HG03558 (cell line): ENCODE measurements around the gene RANBP3L.

Experiments
- ATAC-seq: cut with Tn5 transposase; IDR thresholded peaks from one replicate; pipeline ENCODE4 v1.9.1; 2021; ENCODE audit warnings: moderate number of reproducible peaks; ENCODE audit not compliant: unreplicated experiment; ENCODE audit errors: extremely low read depth

The RANBP3L gene

DNA sequence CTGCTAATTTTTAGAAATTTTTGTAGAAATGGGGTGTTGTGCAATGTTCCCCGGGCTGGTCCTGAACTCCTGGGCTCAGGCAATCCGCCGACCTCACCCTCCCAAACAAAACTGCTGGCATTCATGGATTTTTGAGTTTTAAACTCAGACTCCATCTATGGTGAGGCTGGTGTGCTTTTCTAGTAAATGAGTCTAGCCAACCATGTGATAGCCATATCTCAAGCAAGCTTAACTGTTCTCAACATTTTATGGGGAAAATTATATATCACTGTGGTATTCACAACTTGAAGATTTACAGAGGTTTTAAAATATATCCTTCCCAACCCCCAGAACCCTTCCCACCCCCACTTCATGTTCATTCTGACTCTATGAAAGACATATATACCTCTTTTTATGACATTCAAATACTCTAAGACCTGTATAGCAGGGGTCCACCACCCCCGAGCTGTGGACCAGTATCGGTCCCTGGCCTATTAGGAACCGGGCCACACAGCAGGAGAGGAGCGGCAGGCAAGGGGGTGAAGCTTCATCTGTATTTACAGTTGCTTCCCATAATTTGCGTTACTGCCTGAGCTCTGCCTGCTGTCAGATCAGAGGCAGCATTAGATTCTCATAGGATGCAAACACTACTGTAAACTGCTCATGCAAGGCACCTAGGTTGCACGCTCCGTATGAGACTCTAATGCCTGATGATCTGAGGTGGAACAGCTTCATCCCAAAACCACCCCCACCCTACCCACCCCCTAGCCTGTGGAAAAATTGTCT is 55.5 kb downstream of the RANBP3L start:
- ATAC-seq = no peak

DNA sequence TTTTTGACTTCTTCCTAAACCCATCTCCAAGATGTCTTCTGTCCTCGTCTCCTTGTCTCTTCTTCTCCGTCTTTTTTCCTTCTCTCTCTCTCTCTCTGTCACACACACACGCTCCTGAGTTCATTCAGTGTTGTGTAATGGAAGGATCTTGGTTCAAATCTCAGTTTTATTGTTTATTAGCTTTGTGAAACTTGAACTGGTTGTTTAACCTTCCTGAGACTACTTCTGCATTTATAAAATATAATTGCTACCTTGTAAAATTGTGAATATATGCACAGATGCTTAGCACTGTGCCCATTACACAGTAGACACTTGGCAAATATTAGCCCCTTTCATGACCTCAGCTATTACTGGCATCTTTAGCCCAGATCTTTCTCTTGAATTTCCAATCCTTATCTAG is 57.6 kb downstream of the RANBP3L start:
- ATAC-seq = no peak

DNA sequence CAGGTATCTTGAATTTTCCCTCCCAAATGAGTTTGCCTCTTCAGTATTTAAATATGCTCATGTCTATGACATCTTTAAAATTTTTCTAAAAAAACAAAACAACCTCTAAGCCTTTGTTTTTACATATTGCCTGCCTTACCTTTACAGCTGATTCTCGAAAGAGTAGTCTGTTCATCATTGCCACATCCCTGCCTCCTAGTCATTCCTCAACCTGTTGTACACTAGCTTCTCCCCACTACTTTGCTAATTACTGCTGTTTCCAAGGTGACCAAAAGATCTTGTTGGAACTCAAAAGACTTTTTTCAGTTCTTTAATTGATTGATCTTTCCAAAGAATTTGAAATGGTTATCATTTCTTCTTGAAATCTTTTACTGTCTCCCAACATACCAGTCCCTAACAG is 58.0 kb downstream of the RANBP3L start:
- no peak for ATAC-seq

DNA sequence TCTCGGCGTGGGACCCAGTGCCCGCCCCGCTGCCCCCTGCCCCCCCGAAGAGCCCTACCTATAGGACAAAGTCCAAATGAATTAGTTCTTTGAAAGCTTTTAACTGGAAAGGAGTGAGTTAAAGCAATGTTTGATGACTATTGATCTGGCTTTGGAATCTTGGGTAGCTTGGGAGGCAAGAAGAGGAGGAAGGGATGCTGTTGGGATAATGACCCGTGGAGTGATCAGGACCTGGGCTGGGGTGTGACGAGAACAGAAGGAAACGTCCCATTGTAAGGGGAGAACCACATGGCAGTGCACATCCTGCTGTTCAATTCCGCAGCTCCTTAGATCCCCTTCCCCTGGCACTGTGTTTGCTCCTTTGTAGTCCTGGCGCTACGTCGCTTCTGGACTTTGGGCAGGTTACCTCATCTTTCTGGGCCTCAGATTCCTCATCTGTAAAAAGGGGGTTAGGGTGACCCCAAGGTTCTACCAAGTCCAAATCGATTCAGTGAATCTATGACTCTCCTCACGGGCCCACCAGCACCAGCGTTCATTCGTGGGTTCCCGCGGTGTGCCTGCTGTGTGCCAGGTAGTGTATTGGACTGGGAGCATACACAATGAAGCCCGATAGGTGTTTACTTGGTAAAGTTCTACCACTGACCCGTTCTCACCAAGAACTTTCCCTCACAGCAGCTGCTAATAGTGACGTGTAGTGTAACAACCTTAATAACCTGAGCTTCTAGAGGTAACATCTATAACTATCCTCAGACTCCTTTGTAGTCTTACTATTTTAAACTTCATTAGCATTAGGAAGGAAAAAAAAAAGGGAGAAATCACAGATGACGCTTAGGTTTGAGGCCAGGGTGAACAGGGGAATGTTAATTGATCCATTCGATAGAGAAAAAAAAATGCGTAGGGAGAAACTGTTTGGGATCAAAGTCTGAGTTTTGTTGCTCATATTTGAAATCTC is 58.9 kb downstream of the RANBP3L start:
- ATAC-seq = no peak

DNA sequence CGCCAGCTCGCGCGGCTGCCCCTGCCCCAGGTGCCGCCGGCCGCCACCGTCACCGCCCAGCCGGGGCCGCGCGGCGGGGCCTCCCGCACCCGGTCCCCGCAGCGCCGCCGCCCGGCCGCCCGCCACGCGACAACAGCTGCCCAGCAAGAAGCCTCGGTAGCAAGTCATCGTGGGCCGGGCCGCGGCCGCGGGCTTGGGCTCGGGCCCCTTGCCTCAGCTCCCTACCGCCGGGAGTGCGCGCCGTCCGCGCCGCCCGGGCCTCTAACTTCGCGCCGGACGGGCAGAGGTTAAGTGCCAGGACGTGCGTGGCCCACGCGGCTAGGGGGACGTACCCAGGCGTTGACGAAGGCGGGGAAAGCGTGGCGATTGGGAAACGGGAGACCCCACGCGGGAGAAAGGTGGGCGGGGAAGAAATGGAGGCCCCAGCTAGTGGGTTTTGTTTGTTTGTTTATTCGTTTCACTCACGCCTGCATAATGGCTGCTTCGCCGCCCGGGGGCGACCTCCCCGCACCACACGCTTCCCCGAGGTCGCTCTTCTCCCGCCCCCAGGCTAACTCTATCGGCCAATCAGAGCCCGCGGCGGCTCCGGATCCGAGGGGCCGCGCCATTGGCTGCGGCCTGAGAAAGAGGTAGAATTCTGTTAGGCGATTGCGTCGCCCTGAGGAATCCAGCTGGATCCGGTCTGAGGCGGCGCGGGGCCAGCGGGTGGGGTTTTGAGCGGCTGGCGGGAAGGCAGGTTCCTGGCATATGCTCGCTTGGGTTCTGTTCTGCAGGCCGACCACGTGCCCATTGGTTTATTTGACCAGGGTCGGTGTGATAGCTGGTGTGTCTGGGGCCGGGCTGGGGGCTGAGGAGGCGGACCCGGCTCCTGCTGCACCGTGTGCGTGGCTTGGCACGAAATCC is 59.8 kb downstream of the RANBP3L start, which contains the start of gene NADK2:
NADK2 (minus strand) TSS at position 295 of the 903 bp plus-strand sequence; CDS start at position 168, 127 bp downstream.
- peak; percentile 77 for ATAC-seq

DNA sequence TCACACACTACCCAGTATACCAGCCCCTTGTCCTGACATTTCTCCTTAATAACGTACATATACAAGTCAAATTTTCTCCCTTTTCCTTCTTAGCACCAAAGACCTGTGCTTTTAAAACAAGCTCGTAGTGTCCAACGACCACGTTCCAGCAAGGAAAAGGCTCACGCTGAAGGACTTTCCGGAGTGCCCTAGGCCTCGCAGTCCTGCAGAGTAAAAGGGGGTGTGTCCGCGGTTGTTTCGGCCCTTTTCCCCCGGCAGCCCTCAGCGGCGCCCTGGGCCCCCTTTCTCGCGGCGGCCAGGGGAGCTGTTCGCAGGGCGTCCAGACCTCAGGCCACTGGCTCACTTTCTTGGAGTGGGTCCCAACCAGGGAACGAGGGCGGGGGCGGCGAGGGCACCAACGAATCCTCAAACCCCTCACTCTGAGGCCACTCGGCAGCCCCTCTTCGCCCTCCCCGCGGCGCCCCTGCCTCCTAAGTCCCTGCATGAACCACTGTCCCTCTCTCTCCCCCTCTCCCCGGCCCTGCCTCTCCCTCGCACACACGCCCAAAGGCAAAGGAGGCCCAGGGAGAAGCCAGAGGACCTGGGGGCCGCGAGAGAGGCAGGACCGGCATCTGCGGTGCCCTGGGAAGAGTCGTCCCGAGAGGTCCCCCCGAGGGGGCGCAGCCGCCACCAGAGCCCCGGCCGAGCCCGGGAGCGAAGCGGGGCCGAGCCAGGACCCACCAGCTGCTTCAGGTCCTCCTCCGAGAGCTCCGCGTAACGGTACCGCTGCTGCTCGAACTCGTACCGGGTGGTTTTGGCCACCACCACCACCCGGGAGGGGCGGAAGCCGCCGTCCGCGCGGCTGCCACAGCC is 60.7 kb downstream of the RANBP3L start:
- no peak for ATAC-seq

- no peak for ATAC-seq
Observed at GRCh38 chr5:36239370-36240293, 62.1 kb downstream of the RANBP3L start.

DNA sequence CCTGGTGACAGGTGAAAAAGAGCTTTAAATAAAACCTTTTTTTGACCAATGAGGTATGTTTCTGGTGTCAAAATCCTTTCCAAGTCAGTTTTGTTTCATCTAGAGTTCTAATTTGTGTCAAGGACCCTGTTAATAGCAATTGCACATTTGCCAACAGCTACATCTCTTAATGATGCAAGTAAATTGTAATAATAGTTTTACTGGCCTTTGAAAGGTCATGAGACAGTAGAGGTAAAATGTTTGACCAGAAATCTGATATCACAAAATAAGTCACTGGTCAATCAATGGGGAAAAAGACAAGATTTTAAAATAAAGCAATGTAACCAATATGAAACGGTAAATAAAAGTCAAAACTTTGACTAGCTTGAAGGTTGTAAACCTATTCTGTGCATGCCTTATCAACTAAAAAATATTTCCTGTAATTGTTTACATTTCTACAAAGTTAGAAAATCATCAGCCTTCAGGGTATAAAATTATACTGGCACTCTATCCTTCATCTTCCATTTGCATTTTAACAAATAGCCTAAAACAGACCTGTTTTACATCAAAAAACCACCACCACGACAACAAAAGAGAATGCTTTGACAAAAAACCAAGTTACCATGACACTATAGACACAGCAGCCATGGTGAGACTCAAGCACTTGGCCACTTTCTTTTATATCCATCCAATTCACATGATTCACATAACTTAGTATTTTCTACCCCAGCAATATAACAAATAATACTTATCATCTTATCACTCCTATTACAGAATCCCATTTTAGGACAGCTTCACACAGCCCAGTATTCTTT is 63.0 kb downstream of the RANBP3L start:
- ATAC-seq = no peak

- ATAC-seq = no peak
Observed at GRCh38 chr5:36237751-36238150, 64.0 kb downstream of the RANBP3L start.

DNA sequence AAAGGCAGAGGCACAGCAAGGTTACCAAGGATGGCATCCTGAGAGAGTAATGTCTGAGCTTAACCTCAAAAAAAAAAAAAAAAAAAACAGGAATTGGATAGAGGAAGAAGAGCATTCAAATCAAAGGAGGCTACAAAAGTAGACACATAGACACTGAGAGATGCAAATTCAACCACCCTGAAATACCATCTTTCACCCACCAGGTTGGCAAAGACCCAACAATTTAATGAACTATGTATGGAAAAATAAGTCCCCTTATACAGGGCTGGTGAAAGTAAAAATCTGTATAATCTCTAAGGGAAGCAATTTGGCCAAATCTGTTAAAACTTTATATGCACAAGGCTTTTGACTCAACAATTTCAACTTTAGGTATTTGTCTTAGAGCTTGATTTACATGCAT is 64.9 kb downstream of the RANBP3L start:
- ATAC-seq = no peak

GRCh38 chr5:36232533-36232932 is 69.2 kb downstream of the RANBP3L start:
- no peak for ATAC-seq

DNA sequence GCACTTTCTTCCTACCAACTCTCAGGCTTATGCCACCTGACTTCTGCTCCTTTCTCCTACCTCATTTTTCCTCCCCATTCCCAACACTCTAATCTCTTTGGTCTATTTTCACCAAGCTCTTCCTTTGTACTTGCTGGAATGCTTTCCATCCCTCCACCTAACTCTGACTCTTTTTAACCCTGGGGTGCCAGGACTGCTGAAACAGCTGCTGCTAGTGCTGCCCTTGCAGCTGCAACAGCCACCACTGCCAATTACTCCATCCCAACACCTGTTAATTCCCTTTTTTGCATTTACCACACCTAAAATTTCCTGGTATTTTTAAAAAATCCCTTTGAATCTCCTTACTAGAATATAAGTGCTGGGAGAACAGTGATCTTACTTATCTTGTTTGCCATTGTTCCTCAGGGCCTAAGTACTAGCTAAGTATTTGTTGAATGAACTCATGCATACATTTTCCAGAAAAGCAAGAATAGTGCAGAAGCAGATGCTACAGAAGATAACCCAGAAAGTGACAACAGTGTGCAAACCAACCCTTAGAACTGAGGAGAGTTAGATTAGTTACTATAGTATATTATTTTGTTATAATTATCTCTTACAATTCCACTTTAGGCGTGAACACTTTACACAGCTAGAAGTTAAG is 71.4 kb downstream of the RANBP3L start:
- no peak for ATAC-seq

- no peak for ATAC-seq
Observed at GRCh38 chr5:36228505-36228904, 73.2 kb downstream of the RANBP3L start.

DNA sequence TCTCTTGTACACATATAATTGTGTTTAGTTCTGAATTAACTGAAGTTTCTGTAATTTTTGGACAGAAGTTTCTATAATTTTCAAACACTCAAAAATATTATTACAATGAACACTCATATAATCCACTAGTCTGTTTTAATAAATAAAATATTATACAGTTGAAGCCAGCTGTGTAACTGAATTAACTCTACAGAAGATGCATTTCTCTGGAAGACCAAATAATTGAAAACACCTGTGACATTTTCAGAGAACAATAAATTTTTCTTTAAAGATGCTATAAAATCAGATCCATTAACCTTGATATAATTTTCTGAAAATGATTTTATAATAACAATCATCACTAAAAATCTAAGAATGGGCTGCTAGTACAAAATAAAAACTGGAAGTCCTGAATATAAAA is 74.7 kb downstream of the RANBP3L start:
- ATAC-seq = no peak

DNA sequence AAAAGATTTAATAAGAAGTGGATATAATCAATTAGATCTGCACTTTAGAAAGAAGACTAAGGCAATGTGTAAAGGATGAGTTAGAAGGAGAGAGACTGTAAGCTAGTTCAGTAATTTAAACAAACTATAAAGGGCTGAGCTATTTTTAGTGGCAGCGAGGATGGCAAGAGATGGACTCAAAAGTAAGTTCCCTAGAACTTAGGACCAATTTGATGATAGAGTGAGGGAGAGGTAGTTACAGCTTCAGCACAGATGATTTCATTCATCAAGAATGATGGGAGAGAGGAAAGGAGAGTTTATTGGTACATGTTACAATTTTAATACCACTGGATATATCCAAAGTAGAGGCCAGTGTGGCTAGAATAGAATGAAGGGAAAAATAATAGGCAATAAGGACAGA is 79.1 kb downstream of the RANBP3L start:
- no peak for ATAC-seq

- ATAC-seq = no peak
Observed at GRCh38 chr5:36217988-36218387, 83.7 kb downstream of the RANBP3L start.

- ATAC-seq = no peak
Observed at GRCh38 chr5:36217567-36217966, 84.1 kb downstream of the RANBP3L start.
